Peyer's patch (tissue), 4 donors: Measurements from ENCODE around the gene ASB8.

ENCODE experiments used
- CTCF ChIP-seq, 6 experiments: fragments of 450-650 bp in 4 of 6; fragments of 200-600 bp in 2 of 6; sonication (generic) in 1 of 6; IDR thresholded peaks; one replicate each; pipeline ENCODE4 v1.5.1; 2017 to 2019; ENCODE audit warnings: antibody characterized with exemption in 6 of 6, mild to moderate bottlenecking in 3 of 6, moderate library complexity in 1 of 6
- POLR2A ChIP-seq, 2 donors: fragments of 450-650 bp; IDR thresholded peaks; one replicate each; pipeline ENCODE4 v1.5.1; 2017; ENCODE audit warnings: antibody characterized with exemption in 2 of 2, mild to moderate bottlenecking in 2 of 2, moderate library complexity in 2 of 2

GRCh38 chr12:48180857-48181495 is 23.7 kb upstream of the ASB8 start:
- TF ChIP-seq CTCF (IDR thresholded peaks at IDR 0.05) = no peak
- no peak for TF ChIP-seq POLR2A (IDR thresholded peaks at IDR 0.05)
